Hepatocyte (in vitro differentiated cells): ENCODE data around the gene VAV2. TPM values are rescaled to one million over a fixed set of nuclear protein-coding genes. Genes with fewer than 3 reads are reported as not detected.

Experiments
- DNase-seq: peaks from one replicate; pipeline ENCODE4 v3.0.0-alpha.2; 2016; ENCODE audit warnings: low spot score
- H2AFZ ChIP-seq: fragments of 200-600 bp; sonication (generic); 2 replicates; pipeline ENCODE4 v1.6.0; 2016; ENCODE audit warnings: antibody characterized with exemption, mild to moderate bottlenecking
- H3K27ac ChIP-seq: fragments of 200-600 bp; sonication (generic); 2 replicates; pipeline ENCODE4 v1.5.1; 2016; ENCODE audit warnings: mild to moderate bottlenecking
- H3K27me3 ChIP-seq: fragments of 200-600 bp; sonication (generic); 2 replicates; pipeline ENCODE4 v1.6.1; 2016
- H3K36me3 ChIP-seq: fragments of 200-600 bp; sonication (generic); replicated peaks from 2 replicates; pipeline ENCODE4 v1.5.1; 2016; ENCODE audit warnings: low read depth; ENCODE audit not compliant: insufficient read depth
- H3K4me1 ChIP-seq: fragments of 200-600 bp; sonication (generic); 2 replicates; pipeline ENCODE4 v1.5.1; 2016; ENCODE audit warnings: mild to moderate bottlenecking, moderate library complexity; ENCODE audit not compliant: insufficient read depth
- H3K4me2 ChIP-seq: fragments of 200-600 bp; sonication (generic); 2 replicates; pipeline ENCODE4 v1.6.0; 2016
- H3K4me3 ChIP-seq: fragments of 200-600 bp; sonication (generic); 2 replicates; pipeline ENCODE4 v1.5.1; 2016; ENCODE audit warnings: mild to moderate bottlenecking
- H3K79me2 ChIP-seq: fragments of 200-600 bp; sonication (generic); 2 replicates; pipeline ENCODE4 v1.6.0; 2017; ENCODE audit warnings: mild to moderate bottlenecking
- H3K9me2 ChIP-seq: fragments of 200-600 bp; sonication (generic); replicated peaks from 2 replicates; pipeline ENCODE4 v1.6.0; 2017; ENCODE audit warnings: mild to moderate bottlenecking; ENCODE audit not compliant: insufficient read depth
- H3K9me3 ChIP-seq: fragments of 200-600 bp; sonication (generic); 2 replicates; pipeline ENCODE4 v1.5.1; 2016; ENCODE audit warnings: low read depth, mild to moderate bottlenecking
- H4K20me1 ChIP-seq: fragments of 200-600 bp; sonication (generic); 2 replicates; pipeline ENCODE4 v1.6.0; 2016; ENCODE audit warnings: mild to moderate bottlenecking; ENCODE audit not compliant: insufficient read depth, poor library complexity, severe bottlenecking
- EZH2 ChIP-seq: fragments of 200-600 bp; sonication (generic); IDR thresholded peaks from 2 replicates; pipeline ENCODE4 v1.6.1; 2016; ENCODE audit warnings: antibody characterized with exemption, mild to moderate bottlenecking, borderline replicate concordance
- EZH2phosphoT487 ChIP-seq: fragments of 200-600 bp; sonication (generic); IDR thresholded peaks from one replicate; pipeline ENCODE4 v1.6.1; 2018; ENCODE audit warnings: antibody characterized with exemption, mild to moderate bottlenecking, low read depth, moderate library complexity; ENCODE audit not compliant: unreplicated experiment, severe bottlenecking
- WGBS: methylation state at CpG from one replicate; pipeline ENCODE4 v1.1.6; 2016; ENCODE audit warnings: low lambda C conversion rate; ENCODE audit errors: missing lambda C conversion rate; 5-methylcytosine and 5-hydroxymethylcytosine counted together
- polyA plus RNA-seq: library from polyadenylated mRNA; unstranded; fragments of >200 nt; fragmentation: Nextera tagmentation; extraction: Ambion mirVana; gene quantifications from 2 replicates; pipeline ENCODE4 v1.2.1, GENCODE V29; 2016
- total RNA-seq: library from RNA; depleted of rRNA; stranded (reverse); fragments of >200 nt; gene quantifications from 2 replicates; pipeline ENCODE4 v1.2.3, GENCODE V29; 2014
- TF ChIP-seq, protein P1 (sequence below): fragments of 200-600 bp; sonication (generic); IDR thresholded peaks from 2 replicates; pipeline ENCODE4 v1.5.1; 2016; ENCODE audit warnings: antibody characterized with exemption, mild to moderate bottlenecking; ENCODE audit not compliant: poor library complexity

The VAV2 gene
- total and polyA plus RNA-seq, 2 experiments from 2014 or later: 24.9 to 27.7 TPM

DNA sequence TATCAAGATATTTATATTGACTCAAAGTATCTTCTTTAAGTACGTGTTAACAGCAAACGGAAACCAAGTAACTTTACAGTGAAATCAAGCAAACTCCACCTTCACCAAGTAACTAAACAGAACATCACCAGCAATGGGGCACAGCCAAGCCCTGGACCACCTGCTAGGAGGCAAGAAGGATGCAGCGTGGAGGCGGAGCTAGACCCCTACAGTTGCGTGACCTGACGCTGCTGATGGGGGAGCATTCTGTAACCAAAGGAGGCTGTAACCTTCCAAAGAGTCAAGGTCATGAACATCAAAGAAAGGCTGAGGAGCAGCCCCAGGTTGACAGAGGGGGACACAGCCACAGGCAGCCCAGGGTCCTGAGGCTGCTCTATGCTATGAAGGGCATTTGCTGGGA, 6.1 kb downstream of the VAV2 start:
- H3K79me2 ChIP-seq: peaks cover 94% of the 10 kb centered on the region
- TF ChIP-seq, protein P1, sequence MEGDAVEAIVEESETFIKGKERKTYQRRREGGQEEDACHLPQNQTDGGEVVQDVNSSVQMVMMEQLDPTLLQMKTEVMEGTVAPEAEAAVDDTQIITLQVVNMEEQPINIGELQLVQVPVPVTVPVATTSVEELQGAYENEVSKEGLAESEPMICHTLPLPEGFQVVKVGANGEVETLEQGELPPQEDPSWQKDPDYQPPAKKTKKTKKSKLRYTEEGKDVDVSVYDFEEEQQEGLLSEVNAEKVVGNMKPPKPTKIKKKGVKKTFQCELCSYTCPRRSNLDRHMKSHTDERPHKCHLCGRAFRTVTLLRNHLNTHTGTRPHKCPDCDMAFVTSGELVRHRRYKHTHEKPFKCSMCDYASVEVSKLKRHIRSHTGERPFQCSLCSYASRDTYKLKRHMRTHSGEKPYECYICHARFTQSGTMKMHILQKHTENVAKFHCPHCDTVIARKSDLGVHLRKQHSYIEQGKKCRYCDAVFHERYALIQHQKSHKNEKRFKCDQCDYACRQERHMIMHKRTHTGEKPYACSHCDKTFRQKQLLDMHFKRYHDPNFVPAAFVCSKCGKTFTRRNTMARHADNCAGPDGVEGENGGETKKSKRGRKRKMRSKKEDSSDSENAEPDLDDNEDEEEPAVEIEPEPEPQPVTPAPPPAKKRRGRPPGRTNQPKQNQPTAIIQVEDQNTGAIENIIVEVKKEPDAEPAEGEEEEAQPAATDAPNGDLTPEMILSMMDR: no peak
- TF ChIP-seq EZH2: no peak
- no peak for TF ChIP-seq EZH2phosphoT487
- 82% methylated on average over 6 of the region's 6 CpGs for WGBS

DNA sequence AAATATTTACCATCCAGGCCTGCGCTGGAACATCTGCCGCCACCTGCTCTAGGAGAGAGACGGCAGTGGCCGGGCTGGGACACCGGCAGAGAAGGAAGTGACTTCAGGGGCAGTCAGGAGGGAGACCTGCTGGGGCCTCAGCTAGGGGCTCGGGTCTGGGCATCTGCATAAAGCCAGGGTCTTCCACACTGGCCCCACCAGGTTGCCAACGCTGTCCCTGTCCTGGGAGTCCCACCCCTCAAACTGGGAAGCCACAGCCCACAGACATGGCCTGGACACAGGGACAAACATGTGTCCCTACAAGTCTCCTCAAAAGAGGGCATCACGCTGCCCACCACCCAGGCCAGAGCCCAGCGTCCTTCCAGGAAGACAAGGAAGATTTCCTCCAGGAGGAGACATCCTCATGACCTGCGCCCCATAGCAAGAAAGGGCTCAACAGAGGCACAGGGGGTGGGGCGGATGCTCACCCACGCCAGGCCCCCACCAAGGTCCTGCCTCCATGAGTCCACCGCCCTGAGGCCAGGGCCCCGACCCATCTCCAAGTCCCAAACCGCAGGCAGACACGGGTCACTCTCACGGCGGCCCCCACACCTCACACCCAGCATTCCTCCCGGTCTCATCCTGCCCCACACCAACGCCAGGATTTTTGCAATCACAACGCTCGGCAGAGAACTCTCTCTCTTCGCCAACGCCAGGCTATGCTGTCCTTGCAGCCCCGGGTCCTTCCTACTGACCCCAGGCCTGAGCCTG, 9.0 kb downstream of the VAV2 start:
- H4K20me1 ChIP-seq: peaks cover 85% of the 10 kb centered on the region
- H3K9me2 ChIP-seq: no peaks in the 10 kb centered on the region
- no peak overlapping the region for H3K27ac ChIP-seq
- H3K9me3 ChIP-seq: no peaks in the 10 kb centered on the region
- peaks cover 31% of the 10 kb centered on the region for H3K4me1 ChIP-seq
- TF ChIP-seq EZH2 (no peak), EZH2phosphoT487 (no peak)
- TF ChIP-seq, protein P1: no peak
- no peak overlapping the region for H3K4me2 ChIP-seq
- H3K79me2 ChIP-seq: peaks cover 100% of the 10 kb centered on the region
- H3K27me3 ChIP-seq: no peaks in the 10 kb centered on the region
- WGBS: 88% methylated on average over 25 of the region's 25 CpGs
- H2AFZ ChIP-seq: no peak overlapping the region
- DNase-seq: no peak
- no peak overlapping the region for H3K4me3 ChIP-seq
- no peaks in the 10 kb centered on the region for H3K36me3 ChIP-seq

More for the DNA sequence above, 6.1 kb downstream of the VAV2 start:
- H3K4me2 ChIP-seq: no peak overlapping the region
- H3K9me2 ChIP-seq: no peaks in the 10 kb centered on the region
- no peak overlapping the region for H2AFZ ChIP-seq
- H3K9me3 ChIP-seq: no peaks in the 10 kb centered on the region
- DNase-seq: no peak
- no peak overlapping the region for H3K4me3 ChIP-seq
- peaks cover 14% of the 10 kb centered on the region for H3K4me1 ChIP-seq
- H4K20me1 ChIP-seq: peaks cover 85% of the 10 kb centered on the region
- no peak overlapping the region for H3K27ac ChIP-seq
- no peaks in the 10 kb centered on the region for H3K36me3 ChIP-seq
- H3K27me3 ChIP-seq: no peaks in the 10 kb centered on the region

DNA sequence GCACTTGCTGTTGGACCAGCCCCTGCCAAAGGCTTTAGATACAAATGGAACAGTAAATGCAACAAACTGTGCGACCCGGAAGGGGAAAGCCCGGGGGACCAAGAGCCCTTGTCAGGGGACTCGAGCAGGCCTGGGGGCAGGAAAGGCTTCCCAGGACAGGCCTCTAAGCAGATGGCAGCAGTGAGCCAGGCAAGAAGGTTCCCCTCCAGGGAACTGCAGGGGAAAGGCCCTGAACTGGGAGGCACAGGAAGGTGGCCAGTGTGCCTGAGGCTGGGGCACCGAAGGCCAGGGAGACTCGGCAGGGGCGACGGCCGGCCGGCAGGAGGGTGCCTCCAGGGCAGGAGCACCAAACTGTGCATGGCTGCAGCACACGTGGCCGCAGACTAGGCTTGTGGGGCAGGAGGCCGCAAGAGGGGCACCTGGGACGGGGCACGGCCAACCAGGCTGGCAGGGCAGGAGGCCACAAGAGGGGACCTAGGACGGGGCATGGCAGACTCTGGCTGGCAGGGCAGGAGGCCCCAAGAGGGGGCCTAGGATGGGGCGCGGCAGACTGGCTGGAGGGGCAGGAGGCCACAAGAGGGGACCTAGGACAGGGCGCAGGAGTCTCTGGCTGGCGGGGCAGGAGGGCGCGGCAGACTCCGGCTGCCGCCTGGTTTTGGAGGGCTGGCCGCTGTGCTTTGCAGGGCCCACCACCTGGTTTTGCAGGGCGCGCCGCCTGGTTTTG, 10.0 kb downstream of the VAV2 start:
- Histone ChIP-seq H3K4me1 (peaks cover 34% of the 10 kb centered on the region), H3K4me3 (no peak overlapping the region), H2AFZ (no peak overlapping the region), H3K27ac (no peak overlapping the region), H3K79me2 (peaks cover 100% of the 10 kb centered on the region), H3K9me2 (no peaks in the 10 kb centered on the region), H3K36me3 (no peaks in the 10 kb centered on the region), H3K9me3 (no peaks in the 10 kb centered on the region), H3K4me2 (no peak overlapping the region), H4K20me1 (peaks cover 85% of the 10 kb centered on the region), H3K27me3 (no peaks in the 10 kb centered on the region)
- WGBS: 93% methylated on average over 27 of the region's 28 CpGs
- TF ChIP-seq EZH2phosphoT487: no peak
- TF ChIP-seq, protein P1: no peak
- no peak for TF ChIP-seq EZH2
- DNase-seq: no peak
